Body of pancreas (tissue), 4 donors: ENCODE results near the gene HPRT1.

Experiments
- CTCF ChIP-seq, 7 experiments: fragments of 450-650 bp in 4 of 7; fragments of 200-600 bp in 3 of 7; sonication (generic) in 3 of 7; IDR thresholded peaks; one replicate each; pipeline ENCODE4 v1.5.1; 2016 to 2019; ENCODE audit warnings: antibody characterized with exemption in 7 of 7
- POLR2A ChIP-seq, 3 donors: fragments of 450-650 bp; IDR thresholded peaks; one replicate each; pipeline ENCODE4 v1.6.1; 2016; ENCODE audit warnings: antibody characterized with exemption in 3 of 3, mild to moderate bottlenecking in 2 of 3

GRCh38 chrX:134418317-134419113, 41.5 kb upstream of the HPRT1 start:
- TF ChIP-seq POLR2A (IDR thresholded peaks at IDR 0.05) (no peak), CTCF (IDR thresholded peaks at IDR 0.05) (no peak)
